K562 (cell line): ENCODE results near the gene TMEM132E. TPM values are rescaled to one million over a fixed set of nuclear protein-coding genes. Genes with fewer than 3 reads are reported as not detected.

Experiments used
- ATAC-seq: fragments of 200-7000 bp; cut with Tn5 transposase; 3 replicates; pipeline ENCODE4 v1.9.1; 2020; ENCODE audit warnings: moderate library complexity
- BruUV-seq: library from RNA; stranded (reverse); fragments of 400-500 nt; replicated peaks from 2 replicates; lab custom pipeline; 2021; lab: Mats Ljungman, UMichigan
- CTCF ChIA-PET: fragments of 300-600 bp; formaldehyde crosslinking; extraction: SDS; loops from one replicate; lab custom pipeline; 2021; ENCODE audit warnings: low intra/inter-chr PET ratio; lab: Yijun Ruan, JAX
- POLR2A ChIA-PET: fragments of 300-600, 350-650 bp; sonication (Branson Sonifier 250); formaldehyde crosslinking; extraction: SDS; loops from one replicate; lab custom pipeline; 2021; ENCODE audit warnings: antibody characterized with exemption, inconsistent platforms; lab: Yijun Ruan, JAX
- DNase-seq, 4 experiments: peaks; one replicate each; pipeline versions ENCODE4 v3.0.0 to v3.0.0-alpha.2; 2011 to 2018; ENCODE audit warnings: low spot score in 3 of 4, mixed read lengths in 3 of 4; ENCODE audit errors: extremely low read depth in 1 of 4
- FAIRE-seq: peaks from 2 replicates; lab custom pipeline; 2011; peaks lifted over from hg19 to GRCh38; lab: Jason Lieb, UNC
- H2AFZ ChIP-seq: 2 replicates; pipeline ENCODE4 v1.6.0; 2011; ENCODE audit warnings: low read depth, low read length, control low read depth, inconsistent platforms
- H3K27ac ChIP-seq: fragments of 200-600 bp; 3 replicates; pipeline ENCODE4 v1.8.0; 2011; ENCODE audit warnings: low read depth, mild to moderate bottlenecking, control low read depth, inconsistent platforms, low read length, moderate library complexity, mixed read lengths; ENCODE audit errors: extremely low read depth
- H3K27me3 ChIP-seq, 2 experiments: fragments of 300-600 bp in 1 of 2; 2 replicates in 1 of 2; 3 replicates in 1 of 2; pipeline versions ENCODE4 v1.6.0 to v1.8.0; 2011; ENCODE audit warnings: inconsistent platforms in 2 of 2, low read length in 2 of 2, mild to moderate bottlenecking in 1 of 2, mixed read lengths in 1 of 2, moderate library complexity in 1 of 2; ENCODE audit not compliant: control insufficient read depth in 2 of 2, insufficient read depth in 2 of 2
- H3K36me3 ChIP-seq: fragments of 300-600 bp; 3 replicates; pipeline ENCODE4 v1.8.0; 2011; ENCODE audit warnings: mild to moderate bottlenecking, low read length, inconsistent platforms; ENCODE audit not compliant: control insufficient read depth, insufficient read depth
- H3K4me1 ChIP-seq, 2 experiments: fragments of 200-600 bp in 1 of 2; replicated peaks in 1 of 2; 2 replicates in 1 of 2; 3 replicates in 1 of 2; pipeline versions ENCODE4 v1.5.1 to v1.8.0; 2011; ENCODE audit warnings: inconsistent platforms in 2 of 2, low read length in 2 of 2, mild to moderate bottlenecking in 1 of 2, mixed read lengths in 1 of 2, moderate library complexity in 1 of 2; ENCODE audit not compliant: control insufficient read depth in 2 of 2, insufficient read depth in 2 of 2
- H3K4me2 ChIP-seq: 2 replicates; pipeline ENCODE4 v1.6.1; 2011; ENCODE audit warnings: low read length, control low read depth, inconsistent platforms, mixed read lengths; ENCODE audit not compliant: insufficient read depth
- H3K4me3 ChIP-seq: fragments of 200-600 bp; sonication (generic), shearing (Covaris generic); 2 replicates; pipeline ENCODE4 v1.5.1; 2016; ENCODE audit warnings: control low read depth, inconsistent platforms
- H3K79me2 ChIP-seq: fragments of 200-600 bp; 3 replicates; pipeline ENCODE4 v1.8.0; 2011; ENCODE audit warnings: low read length, inconsistent platforms; ENCODE audit not compliant: control insufficient read depth, insufficient read depth
- H3K9ac ChIP-seq, 2 experiments: 2 replicates each; pipeline versions ENCODE4 v1.6.0 to v1.6.1; 2011; ENCODE audit warnings: low read depth in 2 of 2, low read length in 2 of 2, control low read depth in 1 of 2, inconsistent platforms in 1 of 2, mild to moderate bottlenecking in 1 of 2, mixed read lengths in 1 of 2; ENCODE audit not compliant: insufficient read depth in 1 of 2
- H3K9me1 ChIP-seq: one replicate; pipeline ENCODE4 v1.6.0; 2011; ENCODE audit warnings: inconsistent platforms, mild to moderate bottlenecking, low read length, moderate library complexity; ENCODE audit not compliant: control insufficient read depth, insufficient read depth
- H3K9me3 ChIP-seq: replicated peaks from 2 replicates; pipeline ENCODE4 v1.5.1; 2011; ENCODE audit warnings: low read depth, low read length, inconsistent platforms; ENCODE audit not compliant: control insufficient read depth, insufficient read depth
- H4K20me1 ChIP-seq: replicated peaks from 2 replicates; pipeline ENCODE4 v1.6.1; 2011; ENCODE audit warnings: low read length, inconsistent platforms, mixed read lengths; ENCODE audit not compliant: control insufficient read depth, insufficient read depth
- HIVEP1 ChIP-seq: fragments of 250-450 bp; sonication (Bioruptor Pico); IDR thresholded peaks from 2 replicates; pipeline ENCODE4 v1.4.0; 2020; ENCODE audit warnings: mild to moderate bottlenecking
- WGBS: fragments of 100-300 bp; shearing (Covaris generic); methylation state at CpG from one replicate; pipeline ENCODE4 v1.1.6; 2016; ENCODE audit warnings: low coverage, mixed read lengths; ENCODE audit not compliant: insufficient coverage; ENCODE audit errors: missing lambda C conversion rate; 5-methylcytosine and 5-hydroxymethylcytosine counted together
- in situ Hi-C: fragments of 300-500 bp; cut with MboI; formaldehyde crosslinking; loops from 4 replicates; pipeline ENCODE4 v1.15.0; 2018; ENCODE audit warnings: inconsistent platforms, mixed read lengths
- intact Hi-C: fragments of 100-400 bp; cut with micrococcal nuclease; formaldehyde crosslinking; loops from 2 replicates; pipeline ENCODE4 v1.14.2; 2022
- polyA plus RNA-seq, 8 experiments: library from polyadenylated mRNA; depleted of rRNA in 4 of 8; stranded (reverse) in 5 of 8; unstranded in 3 of 8; fragments of >200 nt; fragmentation: Nextera tagmentation in 2 of 8; fragmentation: Illumina TruSeq in 1 of 8; extraction: Ambion mirVana in 2 of 8; extraction: Trizol in 1 of 8; gene quantifications; 2 replicates each; pipeline versions ENCODE4 v1.2.1 to v1.2.3, GENCODE V29; 2011 to 2014; ENCODE audit warnings: inconsistent platforms in 1 of 8, missing spikeins in 1 of 8
- total RNA-seq, 7 experiments: library from RNA; depleted of rRNA in 6 of 7; stranded (reverse); fragments of >200 nt in 6 of 7; fragmentation: Illumina TruSeq in 2 of 7; extraction: Trizol in 2 of 7; gene quantifications; 2 replicates each; pipeline versions ENCODE4 v1.2.1 to v1.2.3, GENCODE V29; 2011 to 2021; ENCODE audit warnings: low replicate concordance in 1 of 7
- TF ChIP-seq, protein P1 (sequence below): sonication (generic); formaldehyde crosslinking; IDR thresholded peaks from 2 replicates; pipeline ENCODE4 v1.8.0; 2023; ENCODE audit warnings: mild to moderate bottlenecking, missing genetic modification reagents

The TMEM132E gene
- total and polyA plus RNA-seq, 9 of the 15 experiments (the other 6 are each of a cell fraction or from before 2014, with no cell fraction given) = not detected

DNA sequence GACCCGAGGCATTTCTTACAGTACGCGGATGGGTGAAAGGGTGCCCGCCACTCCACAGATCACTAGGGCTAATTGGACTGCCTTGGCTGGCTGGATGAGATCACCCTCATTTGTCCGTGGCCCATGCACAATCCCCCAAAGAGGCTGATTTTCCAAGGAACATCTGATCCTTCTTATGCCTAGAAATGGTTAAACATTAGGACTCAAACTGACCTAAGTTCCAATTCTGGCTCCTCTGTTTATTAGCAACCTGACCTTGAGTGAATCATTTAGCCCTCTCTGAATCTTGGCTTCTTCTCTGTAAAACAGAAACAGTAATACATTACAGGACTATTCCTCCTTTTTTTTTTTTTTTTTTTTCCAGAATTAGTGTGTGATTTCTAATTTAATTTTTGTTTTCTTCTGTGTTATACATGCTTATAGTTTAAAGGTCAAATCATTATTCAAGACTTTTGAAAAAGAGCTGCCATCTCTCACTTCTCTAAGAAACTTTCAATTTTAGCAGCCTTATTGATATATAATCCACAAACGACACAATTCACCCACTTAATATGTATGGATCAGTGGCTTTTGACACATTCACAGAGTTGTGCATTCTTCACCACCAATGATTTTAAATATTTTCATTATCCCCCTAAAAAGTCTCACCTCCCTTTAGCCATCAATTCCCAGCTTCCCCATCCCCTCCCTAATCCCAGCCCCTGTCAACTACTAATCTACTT is 45.4 kb upstream of the TMEM132E start:
- WGBS = 0% methylated on average over 6 of the region's 6 CpGs
- no peak for FAIRE-seq
- in situ Hi-C loops = loop anchor here (10.0 kb wide), 1 partner anchor 581 kb away; the partner anchor contains the start of gene RAD51D

More for the DNA sequence above, 45.4 kb upstream of the TMEM132E start:
- CTCF ChIA-PET = no interaction called here
- ATAC-seq (no peak), DNase-seq (no peak)
- no peak overlapping the region for H3K27ac ChIP-seq
- H4K20me1 ChIP-seq = 0 out of 2 replicates have a peak, but pooled peaks cover 3% of the 10 kb centered on the region
- no peaks in the 10 kb centered on the region for H3K9me1 ChIP-seq
- H3K4me3 ChIP-seq = no peak overlapping the region
- H3K79me2 ChIP-seq = no peaks in the 10 kb centered on the region
- H3K36me3 ChIP-seq = no peaks in the 10 kb centered on the region
- no peak overlapping the region for H3K9ac ChIP-seq
- no peaks in the 10 kb centered on the region for H3K4me1 ChIP-seq
- no TSS peak for BruUV-seq
- no peaks in the 10 kb centered on the region for H3K9me3 ChIP-seq
- H3K27me3 ChIP-seq = peaks cover 0 to 1% of the 10 kb centered on the region in 2 experiments; a peak in 1 of 5 replicates
- H3K4me2 ChIP-seq = no peak overlapping the region
- intact Hi-C loops = no loop called here
- no peak overlapping the region for H2AFZ ChIP-seq
- POLR2A ChIA-PET = no interaction called here
- TF ChIP-seq, protein P1, sequence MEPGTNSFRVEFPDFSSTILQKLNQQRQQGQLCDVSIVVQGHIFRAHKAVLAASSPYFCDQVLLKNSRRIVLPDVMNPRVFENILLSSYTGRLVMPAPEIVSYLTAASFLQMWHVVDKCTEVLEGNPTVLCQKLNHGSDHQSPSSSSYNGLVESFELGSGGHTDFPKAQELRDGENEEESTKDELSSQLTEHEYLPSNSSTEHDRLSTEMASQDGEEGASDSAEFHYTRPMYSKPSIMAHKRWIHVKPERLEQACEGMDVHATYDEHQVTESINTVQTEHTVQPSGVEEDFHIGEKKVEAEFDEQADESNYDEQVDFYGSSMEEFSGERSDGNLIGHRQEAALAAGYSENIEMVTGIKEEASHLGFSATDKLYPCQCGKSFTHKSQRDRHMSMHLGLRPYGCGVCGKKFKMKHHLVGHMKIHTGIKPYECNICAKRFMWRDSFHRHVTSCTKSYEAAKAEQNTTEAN = no peak
- no peak for TF ChIP-seq HIVEP1 (CRISPR knock-in tag)
